Fibroblast of the conjunctiva (primary cell): Measurements from ENCODE around the gene MSANTD1.

Experiments used
- DNase-seq: peaks from one replicate; pipeline ENCODE4 v3.0.0-alpha.2; 2010; ENCODE audit warnings: low read depth

The MSANTD1 gene

DNA sequence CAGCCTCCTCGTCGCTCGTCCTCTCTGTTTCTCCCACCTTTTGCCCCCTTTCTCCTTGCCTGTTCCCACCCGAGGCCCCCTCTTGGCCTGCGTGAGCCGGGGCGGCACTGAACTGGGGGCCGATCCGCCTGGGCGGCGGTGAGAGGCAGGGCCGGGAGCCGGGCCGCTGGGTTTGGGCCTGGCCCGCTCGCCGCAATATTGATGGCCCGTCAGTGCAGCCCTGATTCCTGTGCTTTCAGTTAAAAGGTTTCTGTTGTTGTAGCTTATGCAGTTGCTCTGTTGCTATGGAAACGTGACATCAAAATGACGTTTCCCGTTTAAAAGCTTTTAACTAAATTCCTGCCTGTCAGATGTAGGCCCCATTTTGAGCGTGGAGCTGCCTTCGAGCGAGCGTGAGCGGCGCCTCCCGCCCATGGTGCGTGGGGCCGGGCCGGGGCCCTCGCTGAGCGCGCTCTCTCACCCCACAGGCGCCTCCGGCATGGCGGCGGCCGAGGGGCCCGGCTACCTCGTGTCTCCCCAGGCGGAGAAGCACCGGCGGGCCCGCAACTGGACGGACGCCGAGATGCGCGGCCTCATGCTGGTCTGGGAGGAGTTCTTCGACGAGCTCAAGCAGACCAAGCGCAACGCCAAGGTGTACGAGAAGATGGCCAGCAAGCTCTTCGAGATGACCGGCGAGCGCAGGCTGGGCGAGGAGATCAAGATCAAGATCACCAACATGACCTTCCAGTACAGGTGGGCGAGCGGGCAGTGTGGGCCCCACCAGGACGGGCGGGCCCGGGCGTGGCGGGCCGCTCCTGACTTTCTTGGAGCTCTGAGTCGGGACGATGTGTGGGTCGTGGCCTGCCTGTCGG lies at the start of gene MSANTD1:
TSS of gene MSANTD1 (plus strand) at position 349 of the 851 bp plus-strand sequence. CDS start at position 413, 64 bp downstream.
- peak; percentile 20 for DNase-seq

DNA sequence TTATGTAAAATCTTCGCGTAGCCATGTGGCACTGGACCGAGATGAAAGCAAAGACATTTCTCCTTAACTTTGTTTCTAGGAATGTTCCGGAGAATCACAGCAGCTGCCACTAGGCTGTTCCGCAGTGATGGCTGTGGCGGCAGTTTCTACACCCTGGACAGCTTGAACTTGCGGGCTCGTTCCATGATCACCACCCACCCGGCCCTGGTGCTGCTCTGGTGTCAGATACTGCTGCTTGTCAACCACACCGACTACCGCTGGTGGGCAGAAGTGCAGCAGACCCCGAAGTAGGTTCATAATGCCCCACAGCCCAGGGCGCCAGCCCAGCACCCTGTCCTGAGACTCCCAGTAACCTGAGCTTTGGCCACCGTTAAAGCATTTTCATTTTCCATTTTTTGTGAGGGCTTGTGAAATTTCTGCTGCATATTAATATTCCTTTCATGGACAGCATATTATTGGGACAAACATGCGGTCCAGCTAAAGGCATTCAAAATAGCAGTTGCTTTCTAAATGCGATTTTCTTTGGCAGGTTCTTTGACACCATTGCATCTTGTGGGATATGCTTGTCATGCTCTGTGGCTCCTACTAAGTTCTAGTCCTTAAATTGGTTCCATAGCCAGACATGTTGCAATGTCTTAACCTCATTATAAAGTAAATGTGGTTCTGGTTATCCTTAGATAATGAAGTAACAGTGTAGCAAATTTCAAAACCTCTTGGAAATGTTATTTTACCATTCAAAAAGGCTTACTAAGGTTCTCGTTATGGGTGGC lies 49.1 kb upstream of the MSANTD1 start:
- DNase-seq: peak; percentile 55

DNA sequence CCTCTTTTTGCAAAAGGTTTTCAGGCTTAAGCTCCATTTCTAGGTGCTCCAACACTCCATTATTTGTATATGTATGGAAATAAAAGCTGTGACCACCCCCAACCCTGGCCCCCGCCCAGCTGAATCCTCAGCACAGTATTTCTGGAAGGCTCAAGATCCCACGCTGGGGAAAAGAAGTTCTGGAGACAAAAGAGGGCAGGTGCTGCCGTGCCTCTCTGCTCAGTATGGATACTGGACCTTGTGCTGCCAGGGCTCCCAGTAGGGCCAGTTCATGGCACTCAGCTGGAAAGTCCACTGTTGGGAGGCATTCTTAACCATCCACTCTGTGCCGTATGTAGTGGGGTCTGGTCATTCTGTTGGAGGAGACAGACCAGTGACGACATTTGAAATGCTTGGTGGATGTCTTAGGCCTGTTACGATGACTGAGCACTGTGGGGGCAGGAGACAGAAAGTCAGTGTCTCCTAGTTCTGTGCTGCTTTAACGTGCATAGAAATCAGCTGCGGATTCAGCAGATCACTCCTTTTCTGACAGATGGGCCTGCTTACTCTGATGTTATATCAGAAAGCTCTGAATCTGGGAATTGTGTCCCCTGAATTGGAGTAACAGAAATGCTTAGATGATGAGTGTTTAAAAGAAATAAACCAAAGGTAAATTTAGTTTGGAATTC lies 48.4 kb upstream of the MSANTD1 start:
- no peak for DNase-seq

DNA sequence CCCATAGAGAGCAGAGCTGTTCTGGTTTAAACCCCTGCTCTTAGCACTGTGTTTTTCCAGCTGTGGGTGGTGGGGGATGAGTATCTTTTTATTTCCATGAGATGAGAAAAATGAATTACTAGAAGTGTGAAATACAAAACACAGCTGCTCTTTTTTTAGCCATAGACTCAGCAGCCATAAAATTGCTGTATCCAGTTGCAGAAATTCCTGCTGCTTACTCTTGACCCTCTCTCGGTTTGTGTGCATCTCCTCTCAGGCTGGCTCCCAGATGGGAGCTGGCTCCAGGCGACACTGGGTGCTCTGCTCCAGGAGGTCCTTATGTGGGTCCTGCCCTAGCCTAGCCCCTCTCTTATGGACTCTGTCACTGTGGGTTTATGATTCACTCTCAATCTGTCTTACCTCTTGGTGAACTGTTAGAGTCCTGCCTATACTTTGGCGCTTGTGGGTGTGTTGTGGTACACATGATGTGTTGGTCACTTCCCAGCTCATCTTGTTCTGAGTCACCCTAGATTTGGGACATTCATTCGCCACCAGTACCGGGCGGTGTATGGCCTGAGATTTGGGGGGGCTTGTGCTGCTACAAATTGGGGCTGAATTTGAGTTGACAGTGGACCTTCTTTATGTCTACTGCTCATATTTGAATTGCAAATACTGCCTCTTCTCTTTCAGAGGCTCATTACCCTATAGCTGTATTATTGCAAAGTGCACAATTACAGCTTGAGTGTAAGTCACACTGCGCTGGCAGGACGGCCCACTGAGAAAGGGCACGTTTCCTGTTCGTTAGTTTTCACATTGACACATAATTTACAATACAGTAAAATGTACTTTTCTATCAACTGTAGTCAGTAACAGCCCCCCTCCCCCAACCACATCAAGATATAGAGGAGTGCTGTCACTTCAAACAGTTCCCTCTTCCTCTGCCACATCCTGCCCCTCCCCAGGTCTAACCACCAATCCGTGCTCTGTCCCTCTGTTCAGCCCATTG lies 46.9 kb upstream of the MSANTD1 start:
- DNase-seq: no peak

DNA sequence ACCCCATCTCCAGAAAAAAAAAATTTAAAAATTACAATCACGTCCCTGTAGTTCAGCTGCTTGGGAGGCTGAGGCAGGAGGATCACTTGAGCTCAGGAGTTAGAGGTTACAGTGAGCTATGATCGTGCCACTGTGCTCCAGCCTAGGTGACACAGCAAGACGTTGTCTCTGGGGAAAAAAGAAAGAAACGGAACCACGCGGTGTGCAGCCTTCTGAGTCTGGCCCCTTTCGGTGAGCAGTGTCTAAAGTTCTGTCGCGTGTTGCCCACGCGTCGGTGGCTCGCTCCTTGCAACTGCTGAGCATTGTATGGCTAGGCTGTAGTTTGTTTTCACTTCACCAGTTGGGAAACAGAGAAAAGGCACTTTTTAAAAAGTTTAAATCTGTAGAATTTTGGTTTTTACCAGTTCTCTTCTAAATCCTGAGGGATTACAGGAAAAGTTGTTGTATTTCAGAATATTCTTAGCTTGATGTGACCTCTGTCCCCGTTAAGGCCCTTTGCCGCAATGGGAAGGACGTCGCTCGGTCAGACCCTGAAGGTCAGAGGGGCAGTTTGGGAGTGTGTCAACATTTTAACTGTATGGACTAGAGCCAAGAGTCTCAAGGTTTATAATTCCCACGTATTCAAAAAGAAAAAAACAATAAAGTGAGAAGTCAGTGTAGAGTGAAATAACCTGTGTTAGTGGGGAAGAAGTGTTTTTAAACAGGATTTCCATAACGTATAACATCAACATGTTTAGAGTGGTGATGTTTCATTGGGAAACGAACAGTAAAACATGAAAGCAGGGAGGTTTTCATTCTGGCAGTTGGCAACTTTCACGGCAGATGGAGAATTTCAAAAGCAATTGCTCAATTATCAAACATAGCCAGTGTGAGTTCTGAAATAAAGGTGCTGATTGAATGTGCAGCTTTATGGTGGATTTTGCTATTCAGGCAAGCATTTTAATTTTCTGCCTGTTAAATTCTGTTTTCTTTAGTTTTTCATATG lies 45.8 kb upstream of the MSANTD1 start:
- no peak for DNase-seq

DNA sequence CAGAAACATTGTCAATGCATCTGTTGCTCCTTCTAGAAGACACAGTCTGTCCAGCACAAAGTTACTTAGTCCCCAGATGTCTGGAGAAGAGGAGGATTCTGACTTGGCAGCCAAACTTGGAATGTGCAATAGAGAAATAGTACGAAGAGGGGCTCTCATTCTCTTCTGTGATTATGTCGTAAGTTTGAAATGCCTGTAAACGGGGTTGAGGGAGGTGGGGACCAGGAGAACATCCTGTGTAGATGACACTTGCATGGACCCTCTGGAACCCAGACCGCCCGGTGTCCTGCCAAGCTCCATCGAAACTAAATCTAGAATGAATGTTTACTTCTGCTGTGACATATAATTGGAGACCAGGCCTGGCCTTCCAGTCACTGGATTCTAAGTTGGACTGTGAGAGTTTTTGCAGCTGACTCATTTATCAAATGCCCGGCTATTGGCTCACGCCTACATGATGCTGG lies 45.0 kb upstream of the MSANTD1 start:
- DNase-seq: peak; percentile 9

DNA sequence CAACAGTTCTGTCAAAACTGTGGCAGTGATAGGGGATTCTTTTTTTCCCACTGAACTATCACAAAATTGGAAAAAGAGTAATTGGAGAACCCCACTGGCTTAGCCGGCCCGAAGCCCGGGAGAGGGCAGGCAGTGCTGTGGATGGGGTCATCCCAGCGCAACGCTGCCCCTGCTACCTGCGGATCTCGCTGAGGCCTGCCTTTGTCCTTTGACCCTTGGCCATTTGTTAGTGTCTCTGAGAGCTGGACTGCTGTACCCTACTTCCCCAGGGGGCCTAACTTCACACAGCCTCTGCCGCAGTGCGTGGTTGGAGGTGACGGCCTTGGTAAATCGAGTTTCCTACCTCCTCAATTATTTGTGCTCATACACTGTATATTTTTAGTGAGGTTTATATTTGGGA lies 43.0 kb upstream of the MSANTD1 start:
- no peak for DNase-seq

DNA sequence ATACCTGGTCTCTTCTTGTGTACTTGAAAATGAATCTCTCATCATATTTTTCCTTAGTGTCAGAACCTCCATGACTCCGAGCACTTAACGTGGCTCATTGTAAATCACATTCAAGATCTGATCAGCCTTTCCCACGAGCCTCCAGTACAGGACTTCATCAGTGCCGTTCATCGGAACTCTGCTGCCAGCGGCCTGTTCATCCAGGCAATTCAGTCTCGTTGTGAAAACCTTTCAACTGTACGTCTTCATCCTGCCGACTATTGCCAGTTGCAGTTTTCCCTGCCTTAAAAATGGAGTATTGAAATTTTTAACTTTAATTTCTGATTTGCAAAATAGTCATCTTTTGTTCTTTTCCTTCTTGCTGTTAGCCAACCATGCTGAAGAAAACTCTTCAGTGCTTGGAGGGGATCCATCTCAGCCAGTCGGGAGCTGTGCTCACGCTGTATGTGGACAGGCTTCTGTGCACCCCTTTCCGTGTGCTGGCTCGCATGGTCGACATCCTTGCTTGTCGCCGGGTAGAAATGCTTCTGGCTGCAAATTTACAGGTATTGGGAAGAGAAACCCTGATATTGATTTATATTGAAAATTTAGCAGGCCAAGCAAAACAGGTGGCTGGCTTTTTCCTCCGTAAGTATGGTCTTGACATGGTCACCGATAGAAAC lies 42.4 kb upstream of the MSANTD1 start:
- DNase-seq: no peak

DNA sequence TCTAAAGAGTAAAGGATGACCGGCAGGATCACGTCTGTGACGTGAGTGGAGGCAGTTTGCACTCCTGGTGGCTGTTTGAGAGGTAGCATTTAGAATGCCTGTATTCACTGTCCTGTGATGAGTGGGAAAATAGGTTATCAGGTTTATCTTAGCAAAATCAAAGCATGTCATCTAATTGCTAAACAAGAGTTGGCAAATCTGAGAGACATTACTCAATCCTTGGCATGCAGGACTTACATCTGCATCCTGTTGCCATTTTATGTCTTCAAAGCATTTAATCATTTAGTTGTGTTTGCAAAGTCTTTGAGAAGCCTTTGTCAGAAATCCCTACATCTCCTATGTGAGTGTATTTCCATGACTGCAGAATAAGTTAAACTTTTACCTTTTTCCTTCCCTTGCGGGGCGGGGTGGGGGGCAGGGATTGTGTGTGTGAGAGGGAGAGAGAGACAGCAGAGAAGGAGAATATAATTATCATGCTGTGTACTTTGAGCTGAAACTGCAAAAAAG lies 41.4 kb upstream of the MSANTD1 start:
- DNase-seq: peak; percentile 47

DNA sequence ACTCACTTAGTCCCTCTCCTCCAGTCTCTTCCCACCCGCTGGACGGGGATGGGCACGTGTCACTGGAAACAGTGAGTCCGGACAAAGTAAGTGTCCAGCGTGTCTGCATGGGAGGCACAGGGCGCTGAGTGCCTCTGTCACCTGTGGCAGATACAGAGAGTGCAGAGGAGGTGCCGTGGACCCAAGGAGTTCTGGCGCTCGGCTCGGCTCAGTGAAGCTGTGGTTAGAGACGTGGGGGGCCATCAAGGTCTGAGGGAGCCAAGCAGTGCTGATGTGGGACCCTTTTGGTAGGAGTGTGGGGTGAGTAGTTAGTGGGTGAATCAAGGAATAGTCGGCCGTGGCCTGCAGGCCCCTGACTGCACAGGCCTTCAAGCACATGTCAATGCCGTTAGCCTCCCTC lies 40.1 kb upstream of the MSANTD1 start:
- DNase-seq: no peak

DNA sequence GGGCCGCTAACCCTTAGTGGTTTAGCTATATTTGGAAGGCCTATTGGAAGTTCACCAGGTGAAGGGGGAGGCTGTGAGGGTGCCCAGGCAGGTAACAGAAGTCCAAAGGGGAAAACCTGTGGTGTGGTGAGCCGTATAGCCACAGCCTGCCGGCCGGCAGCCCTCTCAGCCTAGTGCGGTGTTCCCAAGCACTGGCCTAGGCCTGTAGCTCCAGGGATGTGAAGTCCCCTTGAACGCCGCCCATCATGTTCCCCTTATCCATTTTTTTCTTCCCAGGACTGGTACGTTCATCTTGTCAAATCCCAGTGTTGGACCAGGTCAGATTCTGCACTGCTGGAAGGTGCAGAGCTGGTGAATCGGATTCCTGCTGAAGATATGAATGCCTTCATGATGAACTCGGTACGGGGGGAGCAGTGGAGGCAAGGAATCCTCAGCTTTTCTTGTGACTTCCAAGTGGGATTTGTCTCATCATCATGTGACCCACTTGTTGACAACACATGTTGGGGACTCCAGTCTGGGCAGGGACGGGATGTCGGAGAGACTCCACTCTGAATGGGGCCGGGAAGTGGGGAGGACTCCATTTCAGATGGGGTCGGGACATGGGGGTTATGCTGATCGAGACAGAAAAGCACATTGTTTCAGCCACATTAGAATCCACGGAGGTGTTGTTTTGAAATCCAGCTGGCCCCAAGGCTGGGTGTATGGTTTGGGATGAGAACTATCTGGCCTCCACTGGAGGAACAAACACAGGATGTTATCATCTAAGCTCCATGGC lies 39.2 kb upstream of the MSANTD1 start:
- DNase-seq: no peak

DNA sequence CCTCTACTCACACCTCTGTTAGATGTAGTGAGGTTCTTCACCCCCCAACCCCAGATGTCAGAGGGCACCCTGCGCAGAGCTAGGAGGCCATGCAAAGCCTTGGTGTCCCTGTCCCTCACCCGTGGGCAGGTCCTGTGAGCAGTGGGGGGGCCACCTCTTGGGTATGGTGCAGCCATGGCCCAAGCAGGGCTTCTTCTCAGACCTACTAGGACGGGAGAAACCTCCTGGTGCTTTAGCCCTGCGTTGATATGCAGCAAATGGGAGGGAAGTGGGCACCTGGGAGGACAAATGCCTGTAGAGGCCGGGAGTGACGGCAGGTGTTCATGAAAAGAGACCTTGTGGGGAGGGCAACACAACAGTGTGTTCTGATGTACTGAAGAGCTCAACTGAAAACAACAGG lies 38.5 kb upstream of the MSANTD1 start:
- DNase-seq: no peak

DNA sequence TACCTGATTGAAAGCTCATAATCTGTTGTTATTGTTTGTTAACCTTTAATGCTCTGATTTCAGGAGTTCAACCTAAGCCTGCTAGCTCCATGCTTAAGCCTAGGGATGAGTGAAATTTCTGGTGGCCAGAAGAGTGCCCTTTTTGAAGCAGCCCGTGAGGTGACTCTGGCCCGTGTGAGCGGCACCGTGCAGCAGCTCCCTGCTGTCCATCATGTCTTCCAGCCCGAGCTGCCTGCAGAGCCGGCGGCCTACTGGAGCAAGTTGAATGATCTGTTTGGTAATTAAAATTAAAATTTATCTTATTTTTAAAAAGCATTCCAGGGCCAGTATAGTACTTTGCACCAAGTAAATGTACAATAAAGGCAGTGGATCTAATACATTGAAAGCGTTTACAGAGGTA lies 37.1 kb upstream of the MSANTD1 start:
- DNase-seq: no peak

DNA sequence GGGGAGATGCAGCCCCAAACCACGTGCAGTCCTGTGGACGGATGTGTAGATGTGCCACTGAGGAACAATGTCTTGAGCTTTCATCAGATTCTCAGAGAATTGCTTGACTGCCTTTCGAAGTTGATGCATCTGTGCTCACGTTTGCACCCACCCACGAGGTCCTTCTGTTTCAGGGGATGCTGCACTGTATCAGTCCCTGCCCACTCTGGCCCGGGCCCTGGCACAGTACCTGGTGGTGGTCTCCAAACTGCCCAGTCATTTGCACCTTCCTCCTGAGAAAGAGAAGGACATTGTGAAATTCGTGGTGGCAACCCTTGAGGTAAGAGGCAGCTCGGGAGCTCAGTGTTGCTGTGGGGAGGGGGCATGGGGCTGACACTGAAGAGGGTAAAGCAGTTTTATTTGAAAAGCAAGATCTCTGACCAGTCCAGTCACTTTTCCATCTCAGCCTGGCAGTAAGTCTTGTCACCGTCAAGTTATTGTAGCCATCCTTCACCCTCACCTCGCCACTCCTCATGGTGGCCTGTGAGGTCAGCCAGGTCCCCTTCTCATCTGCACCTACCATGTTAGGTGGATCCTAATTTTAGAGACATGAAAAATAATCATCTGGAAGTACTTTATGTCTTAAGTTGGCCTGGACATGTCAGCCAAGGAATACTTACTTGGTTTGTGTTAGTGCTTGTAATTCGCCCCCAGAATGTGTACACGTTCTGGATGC lies 36.4 kb upstream of the MSANTD1 start:
- no peak for DNase-seq

DNA sequence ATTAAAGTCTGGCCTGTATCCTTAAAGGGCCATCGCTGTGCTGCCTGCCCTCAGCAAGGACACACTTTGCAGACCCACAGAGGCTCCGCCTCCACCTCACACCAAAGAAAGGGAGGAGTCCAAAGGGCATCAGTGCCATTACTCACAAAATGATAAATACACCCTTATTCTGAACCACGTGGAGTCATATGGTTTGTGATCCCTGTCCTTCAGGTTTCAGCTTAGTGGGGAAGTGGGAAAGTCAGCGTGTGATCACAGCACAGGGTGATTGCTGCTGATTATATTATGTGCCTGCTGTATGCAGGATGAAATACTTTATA lies 35.9 kb upstream of the MSANTD1 start:
- DNase-seq: no peak

DNA sequence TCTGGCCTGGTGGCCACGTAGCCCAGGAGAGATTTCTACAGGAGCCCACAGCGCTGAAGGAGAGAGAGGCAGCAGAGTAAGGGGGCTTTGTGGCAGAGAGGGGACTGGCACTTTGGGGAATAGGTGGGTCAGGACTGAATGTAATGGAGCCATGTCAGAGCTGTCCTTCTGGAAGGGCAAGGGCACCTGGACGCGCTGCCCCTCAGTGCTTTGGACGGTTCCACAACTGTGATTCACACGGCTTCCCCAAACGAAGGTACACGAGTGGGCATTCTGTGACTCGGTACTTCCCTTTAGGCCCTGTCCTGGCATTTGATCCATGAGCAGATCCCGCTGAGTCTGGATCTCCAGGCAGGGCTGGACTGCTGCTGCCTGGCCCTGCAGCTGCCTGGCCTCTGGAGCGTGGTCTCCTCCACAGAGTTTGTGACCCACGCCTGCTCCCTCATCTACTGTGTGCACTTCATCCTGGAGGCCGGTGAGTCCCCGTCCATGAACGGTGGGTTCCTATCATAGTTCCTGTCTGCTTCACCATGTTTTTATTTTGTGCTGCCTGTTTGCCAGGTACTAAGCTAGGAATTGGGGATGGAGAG lies 35.2 kb upstream of the MSANTD1 start:
- DNase-seq: no peak

DNA sequence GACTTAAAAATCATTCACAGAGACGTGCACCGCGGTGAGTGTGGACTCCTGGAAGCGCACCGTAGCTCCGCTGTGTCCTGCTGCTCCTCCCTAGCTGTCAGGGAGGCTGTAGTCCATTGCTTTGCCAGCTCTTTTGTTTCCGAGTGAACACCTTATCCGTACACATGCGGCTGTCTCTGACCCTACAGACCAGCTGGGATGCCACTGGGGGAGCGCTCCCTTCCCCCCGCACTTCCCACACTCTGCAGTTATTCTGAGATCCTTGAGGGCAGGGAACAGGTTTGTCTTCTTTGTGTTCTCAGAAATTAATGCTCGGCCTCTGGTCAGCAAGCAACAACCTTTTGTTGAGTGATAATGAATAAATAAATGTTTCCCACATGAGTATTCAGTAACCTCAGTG lies 33.7 kb upstream of the MSANTD1 start:
- DNase-seq: no peak

DNA sequence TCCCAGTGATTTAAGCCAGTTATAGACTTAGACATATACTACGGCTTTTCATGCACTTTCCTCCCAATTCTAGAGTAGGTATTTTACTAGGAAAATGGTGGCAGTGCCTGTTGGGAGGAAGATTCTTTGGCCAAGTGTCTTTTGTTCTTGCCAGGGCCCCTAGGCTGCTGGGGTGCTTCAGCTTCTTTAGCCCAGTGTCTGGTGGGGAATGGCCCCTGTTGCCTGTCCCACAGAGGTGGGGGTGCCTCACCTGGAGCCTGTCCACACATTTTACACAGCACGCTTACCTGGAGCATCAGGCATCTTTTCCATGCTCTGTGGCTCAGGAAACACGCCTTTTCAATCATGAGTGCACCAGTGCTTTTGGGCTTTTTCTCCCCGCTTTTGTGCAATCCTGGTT lies 33.2 kb upstream of the MSANTD1 start:
- DNase-seq: no peak
